HG03064 (cell line): Measurements from ENCODE around the gene LEFTY2.
"Not testable (repeated sequence)": the region's sequence is repeated elsewhere in the genome, so short reads cannot be mapped to it uniquely, and the experiment has no call there.

Source experiments
- ATAC-seq: cut with Tn5 transposase; IDR thresholded peaks from one replicate; pipeline ENCODE4 v1.9.1; 2021; ENCODE audit warnings: low read depth; ENCODE audit not compliant: unreplicated experiment

LEFTY2 gene

GRCh38 chr1:225908773-225909172 lies 32.2 kb downstream of the LEFTY2 start:
- ATAC-seq, result no peak

DNA sequence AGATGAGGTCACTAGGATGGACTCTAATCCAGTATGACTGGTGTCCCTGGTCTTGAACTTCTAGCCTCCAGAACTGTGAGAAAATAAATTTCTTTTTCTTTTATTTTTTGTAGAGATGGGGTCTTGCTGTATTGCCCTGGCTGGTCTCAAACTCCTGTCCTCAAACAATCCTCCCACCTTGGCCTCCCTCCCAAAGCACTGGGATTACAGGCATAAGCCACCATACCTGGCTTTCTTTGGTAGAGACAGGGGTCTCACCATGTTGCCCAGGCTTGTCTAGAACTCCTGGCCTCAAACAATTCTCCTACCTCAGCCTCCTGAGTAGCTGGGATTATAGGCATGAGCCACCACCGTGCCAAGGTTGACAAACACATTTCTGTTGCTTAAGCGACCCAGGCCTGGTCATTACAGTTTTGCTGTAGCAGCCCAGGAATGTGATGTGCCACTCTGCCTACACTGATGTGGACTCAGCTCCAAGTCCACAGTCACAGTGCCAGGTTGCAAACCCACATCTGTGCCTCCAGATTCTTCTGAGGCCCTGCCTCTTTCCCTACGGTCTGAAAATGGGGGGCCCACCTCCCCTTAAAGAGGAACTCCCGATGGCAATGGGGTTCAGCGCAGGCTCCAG lies 32.9 kb downstream of the LEFTY2 start:
- ATAC-seq, result no peak

DNA sequence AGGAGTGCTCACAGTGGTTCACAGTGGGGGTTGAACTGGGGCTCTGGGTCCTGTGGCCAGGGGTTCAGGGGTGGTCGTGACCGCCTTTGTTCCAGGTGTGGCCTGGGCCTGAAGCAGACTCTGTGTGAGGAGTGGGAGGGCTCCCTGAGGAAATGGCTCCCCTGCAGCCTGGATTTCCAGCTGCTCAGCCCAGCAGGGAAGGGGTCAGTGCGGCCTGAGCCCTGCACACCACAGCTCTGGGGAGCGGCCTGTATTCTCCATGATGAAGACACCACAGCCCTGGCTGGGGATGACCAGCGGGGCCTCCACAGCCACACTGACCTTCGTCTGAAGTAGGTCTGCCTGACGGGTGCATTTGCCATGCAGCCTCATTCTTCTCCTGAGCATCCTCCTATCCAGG lies 33.7 kb downstream of the LEFTY2 start:
- no peak for ATAC-seq

DNA sequence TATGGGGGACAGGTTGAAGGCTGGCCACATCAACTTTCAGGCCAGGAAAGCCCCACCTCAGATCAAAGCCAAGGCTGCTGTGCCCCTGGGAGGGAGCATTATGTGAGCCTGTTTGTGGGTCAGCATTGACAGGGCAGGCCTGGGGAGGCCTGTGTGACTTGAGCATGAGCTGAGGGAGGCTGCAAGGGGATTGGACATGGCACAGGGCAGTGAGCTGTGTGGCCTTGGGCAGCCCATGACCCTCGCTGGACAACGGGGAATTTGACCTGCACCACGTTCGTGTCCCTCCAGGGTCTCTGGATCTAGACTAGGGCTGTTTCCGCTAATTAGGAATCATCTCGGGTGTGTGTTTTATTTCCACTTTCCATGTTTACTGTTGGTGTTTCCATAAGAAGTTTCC lies 34.6 kb downstream of the LEFTY2 start:
- ATAC-seq, result no peak

DNA sequence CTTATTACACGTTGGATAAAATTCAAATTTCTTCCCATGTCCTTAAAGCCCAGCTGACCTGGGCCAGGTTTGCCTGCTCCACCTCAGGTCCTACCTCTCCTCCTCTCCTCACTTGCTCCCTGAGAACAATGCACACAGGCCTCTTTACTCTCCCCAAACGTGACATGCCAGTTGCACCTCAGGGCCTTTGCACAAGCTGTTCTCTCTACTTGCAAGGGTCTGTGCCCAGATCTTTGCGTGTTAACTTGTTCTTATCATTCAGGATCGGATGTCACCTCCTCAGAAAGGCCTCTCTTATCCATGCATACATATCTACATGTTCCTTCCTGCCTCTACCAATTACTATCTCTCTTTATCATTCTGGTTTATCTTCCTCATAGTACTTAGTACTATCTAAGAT lies 37.4 kb downstream of the LEFTY2 start:
- ATAC-seq, result no peak

DNA sequence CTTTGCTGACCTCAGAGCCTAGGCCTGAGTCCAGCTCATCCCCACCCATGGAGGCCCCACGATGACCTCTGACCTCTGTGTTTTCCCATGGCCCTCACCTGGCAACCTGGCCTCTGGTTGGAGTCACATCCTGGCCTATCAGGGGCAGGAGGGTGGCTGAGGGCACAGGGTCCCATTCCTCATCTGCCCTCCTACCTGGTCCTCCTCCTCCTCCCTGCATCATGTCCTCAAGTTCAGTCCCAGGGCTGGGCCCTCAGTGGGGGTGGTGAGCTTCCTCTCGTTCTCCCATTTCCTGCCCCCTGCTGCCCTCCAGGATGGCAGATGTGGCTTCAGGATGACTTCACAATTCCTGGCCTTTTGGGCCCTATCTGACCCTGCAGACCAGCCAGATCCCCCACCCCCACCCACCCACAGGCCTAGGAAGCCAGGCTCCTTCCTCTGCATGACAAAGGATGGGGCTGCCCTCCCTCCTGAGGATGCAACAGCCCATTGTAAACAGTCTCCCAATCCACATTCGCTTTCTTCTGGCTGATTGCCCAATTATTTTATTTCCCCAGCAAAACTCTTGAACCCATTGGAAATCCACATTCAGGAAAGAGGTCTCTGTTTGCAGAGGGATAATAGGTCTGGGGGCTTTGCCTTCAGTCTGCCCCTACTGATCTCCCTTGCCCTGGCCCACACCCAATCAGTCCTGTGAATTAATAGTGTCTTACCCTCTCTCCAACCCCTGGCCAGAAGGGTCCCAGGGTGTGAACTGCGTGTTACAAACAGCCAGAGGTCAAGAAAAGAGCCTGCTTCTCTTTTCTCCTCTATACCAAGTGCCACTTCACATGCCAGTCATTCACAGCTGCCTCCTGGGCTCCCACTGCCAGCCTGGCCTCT lies 41.7 kb downstream of the LEFTY2 start:
- no peak for ATAC-seq

GRCh38 chr1:225897595-225898514 lies 43.2 kb downstream of the LEFTY2 start:
- ATAC-seq, result no peak

GRCh38 chr1:225896937-225897549 lies 44.0 kb downstream of the LEFTY2 start:
- ATAC-seq, result peak; percentile 100

DNA sequence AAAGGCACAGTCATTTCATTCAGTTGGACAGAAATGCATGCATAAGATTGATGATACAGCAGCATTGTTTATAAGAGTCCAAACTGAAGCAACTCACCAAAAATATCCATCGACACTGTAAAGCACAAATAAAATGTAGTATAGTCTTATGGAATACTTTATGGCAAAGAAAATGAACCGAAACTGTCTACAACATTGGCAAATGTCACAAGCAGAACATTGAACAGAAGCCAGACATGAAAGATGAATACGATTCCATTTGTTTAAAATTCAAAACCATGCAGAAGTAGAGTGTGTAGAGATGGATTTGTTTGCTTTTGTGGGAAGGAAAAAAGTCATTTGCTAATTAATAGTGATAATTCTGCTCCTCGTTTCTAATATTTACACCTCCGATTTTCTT lies 44.5 kb downstream of the LEFTY2 start:
- no peak for ATAC-seq

GRCh38 chr1:225892307-225892706 lies 48.7 kb downstream of the LEFTY2 start:
- no peak for ATAC-seq

DNA sequence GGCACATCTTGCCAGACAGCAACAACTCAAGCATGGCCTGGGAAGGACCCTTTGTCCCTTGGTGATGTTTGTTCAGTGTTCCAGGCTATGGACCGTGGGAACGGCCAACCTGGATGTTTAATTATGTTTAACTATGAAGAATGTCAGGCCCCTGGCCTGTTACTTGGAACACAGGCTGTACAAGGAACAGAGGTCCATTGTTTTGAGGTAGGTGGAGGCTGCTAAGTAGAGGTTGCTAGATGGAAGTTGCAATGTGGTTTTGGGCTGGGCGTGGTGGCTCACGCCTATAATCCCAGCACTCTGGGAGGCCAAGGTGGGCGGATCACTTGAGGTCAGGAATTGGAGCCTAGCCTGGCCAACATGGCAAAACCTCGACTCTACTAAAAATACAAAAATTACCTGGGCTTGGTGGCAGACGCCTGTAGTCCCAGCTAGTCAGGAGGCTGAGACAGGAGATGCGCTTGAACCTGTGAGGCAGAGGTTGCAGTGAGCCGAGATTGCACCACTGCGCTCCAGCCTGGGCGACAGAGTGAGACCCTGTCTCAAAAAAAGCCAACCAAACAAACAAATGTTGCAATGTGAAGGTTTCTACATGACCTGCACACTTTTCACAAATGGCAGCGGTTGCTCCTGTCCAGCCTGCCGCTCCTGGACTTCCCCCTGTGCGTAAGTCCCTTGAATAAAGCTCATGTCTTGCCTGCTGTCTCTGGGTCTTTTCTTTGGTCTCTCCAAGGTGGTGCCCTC lies 49.6 kb downstream of the LEFTY2 start:
- no peak for ATAC-seq

DNA sequence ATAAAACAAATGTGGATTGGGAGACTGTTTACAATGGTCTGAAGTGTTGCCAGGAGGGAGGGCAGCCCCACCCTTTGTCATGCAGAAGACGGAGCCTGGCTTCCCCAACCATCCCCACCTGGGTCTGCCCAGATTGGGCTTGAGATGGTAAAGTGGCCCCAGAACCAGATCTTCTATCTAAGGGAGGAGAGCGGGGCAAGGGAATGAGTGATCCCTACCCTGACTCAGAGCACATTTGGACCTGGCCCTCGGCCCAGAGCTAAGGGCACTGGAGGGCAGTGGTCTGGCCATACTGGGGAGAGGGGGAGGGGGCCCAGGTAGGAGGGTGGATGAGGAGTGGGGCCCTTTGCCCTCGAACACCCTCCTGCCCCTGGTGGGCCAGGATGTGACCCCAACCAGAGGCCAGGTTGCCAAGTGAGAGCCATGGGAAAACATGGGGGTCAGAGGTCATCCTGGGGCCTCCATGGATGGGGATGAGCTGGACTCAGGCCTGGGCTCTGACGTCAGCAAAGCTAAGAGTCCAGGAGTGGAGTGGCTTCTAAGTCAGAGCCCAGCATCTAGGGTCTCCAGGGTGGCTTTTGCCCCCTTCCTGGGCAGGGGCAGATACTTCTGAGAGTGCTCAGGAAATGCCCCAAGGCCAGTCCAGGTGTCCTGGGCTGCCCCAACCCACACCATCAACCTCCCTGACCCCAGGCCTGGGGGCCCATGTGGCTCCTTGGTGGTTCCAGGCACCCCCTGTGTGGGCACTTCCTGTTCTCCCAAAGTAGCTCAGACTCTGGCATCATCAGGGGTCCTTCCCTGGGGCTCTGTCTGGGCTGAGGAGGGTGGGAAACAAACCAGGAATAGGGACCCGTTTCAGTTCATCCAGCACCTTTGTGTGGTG lies 50.4 kb downstream of the LEFTY2 start:
- no peak for ATAC-seq

GRCh38 chr1:225889743-225890142 lies 51.3 kb downstream of the LEFTY2 start:
- no peak for ATAC-seq

- no peak for ATAC-seq
Observed at GRCh38 chr1:225888898-225889601, 52.0 kb downstream of the LEFTY2 start, which contains the start of gene LEFTY1. Gene LEFTY1 (minus strand): TSS chr1:225889146. CDS start chr1:225889066, 80 bp downstream.

DNA sequence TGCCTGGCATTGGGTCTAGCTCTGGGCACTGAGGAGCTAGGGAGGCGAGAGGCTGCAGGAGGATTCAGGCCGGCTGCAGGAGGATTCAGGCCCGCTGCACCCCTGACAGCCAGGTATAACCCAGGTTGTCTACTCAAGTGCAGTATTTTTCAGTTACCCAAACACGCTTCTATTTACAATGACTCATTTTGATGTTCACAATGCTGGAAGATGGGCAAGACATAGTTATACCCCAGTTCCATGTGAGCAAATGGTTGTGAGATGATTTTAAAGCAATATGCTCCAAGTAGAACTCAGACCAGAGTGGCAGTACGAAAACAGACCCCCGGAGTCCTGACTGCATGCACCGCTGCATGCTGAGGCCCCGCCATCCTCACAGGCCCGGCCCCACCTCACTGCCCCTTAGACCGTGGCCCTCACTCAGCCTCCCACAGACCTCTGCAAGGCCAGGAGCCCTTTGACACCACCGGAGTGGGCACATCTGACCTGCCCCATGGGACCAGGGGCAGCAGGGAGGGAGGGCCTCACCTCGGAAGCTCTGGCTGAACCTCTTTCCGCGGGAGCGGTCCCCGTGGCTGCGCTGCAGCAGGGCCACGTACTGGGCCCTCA lies 52.6 kb downstream of the LEFTY2 start:
- ATAC-seq, result no peak

GRCh38 chr1:225887554-225888288 lies 53.3 kb downstream of the LEFTY2 start:
- not testable (repeated sequence) for ATAC-seq

DNA sequence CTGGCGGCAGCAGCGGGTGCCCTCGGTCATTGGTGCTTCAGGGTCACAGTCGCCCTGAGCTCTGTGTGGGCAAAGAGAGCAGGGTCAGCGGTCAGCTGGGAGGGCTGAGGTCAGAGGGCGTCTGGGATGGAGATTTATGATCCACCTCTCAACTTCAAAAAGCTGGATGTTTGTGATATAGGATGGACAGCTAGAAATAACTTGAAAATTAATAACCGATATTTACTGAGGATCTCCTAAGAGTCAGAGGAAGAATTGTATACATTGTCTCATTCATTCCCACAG lies 54.0 kb downstream of the LEFTY2 start:
- no peak for ATAC-seq
